Uterus (tissue), 4 donors: ENCODE results near the gene CHRND. TPM values are rescaled to one million over a fixed set of nuclear protein-coding genes. Genes with fewer than 3 reads are reported as not detected.
"Not testable (repeated sequence)": the region's sequence is repeated elsewhere in the genome, so short reads cannot be mapped to it uniquely, and the experiment has no call there.

Experiments used
- DNase-seq, 2 donors: peaks; one replicate each; pipeline ENCODE4 v3.0.0-alpha.2; 2019 to 2020
- H3K27ac ChIP-seq, 2 donors: fragments of 200-600 bp; sonication (generic); 1 replicate in 1 of 2; 2 replicates in 1 of 2; pipeline ENCODE4 v1.5.1; 2016 to 2018
- H3K27me3 ChIP-seq, 2 donors: fragments of 200-600 bp; sonication (generic); one replicate each; pipeline ENCODE4 v1.5.1; 2018 to 2019; ENCODE audit warnings: control low read depth in 1 of 2
- H3K36me3 ChIP-seq, 2 donors: fragments of 200-600 bp; sonication (generic); one replicate each; pipeline ENCODE4 v1.5.1; 2019; ENCODE audit warnings: control low read depth in 1 of 2
- H3K4me1 ChIP-seq, 2 donors: fragments of 200-600 bp; sonication (generic); one replicate each; pipeline ENCODE4 v1.5.1; 2018 to 2019; ENCODE audit warnings: control low read depth in 1 of 2
- H3K4me3 ChIP-seq, 2 donors: fragments of 200-600 bp; sonication (generic); 1 replicate in 1 of 2; 2 replicates in 1 of 2; pipeline ENCODE4 v1.5.1; 2018 to 2019; ENCODE audit warnings: mild to moderate bottlenecking in 1 of 2
- H3K9me3 ChIP-seq, 2 donors: fragments of 200-600 bp; sonication (generic); one replicate each; pipeline ENCODE4 v1.5.1; 2019; ENCODE audit warnings: control low read depth in 1 of 2
- POLR2A ChIP-seq, 2 donors: fragments of 450-650 bp; IDR thresholded peaks; one replicate each; pipeline ENCODE4 v1.6.1; 2016; ENCODE audit warnings: antibody characterized with exemption in 2 of 2, mild to moderate bottlenecking in 1 of 2, moderate library complexity in 1 of 2
- intact Hi-C: fragments of 100-400 bp; cut with DNase I; formaldehyde crosslinking; loops from one replicate; pipeline ENCODE4 v1.15.1; 2023; ENCODE audit warnings: low total_unique reads
- total RNA-seq, 4 donors: library from RNA; depleted of rRNA in 3 of 4; stranded (reverse); fragments of >200 nt in 3 of 4; gene quantifications; one replicate each; pipeline versions ENCODE4 v1.1.0 to v1.2.4, GENCODE V29; 2014 to 2023
- TF ChIP-seq, protein P1 (sequence below), 4 experiments: fragments of 200-600 bp in 2 of 4; fragments of 450-650 bp in 2 of 4; sonication (generic) in 2 of 4; IDR thresholded peaks; one replicate each; pipeline ENCODE4 v1.5.1; 2016 to 2019; ENCODE audit warnings: antibody characterized with exemption in 4 of 4, mild to moderate bottlenecking in 2 of 4, moderate library complexity in 1 of 4
- donor health status: DM: yes; HTN: yes; CAD: no.

The CHRND gene
- total RNA-seq, 4 donors from 2014 or later = not detected

DNA sequence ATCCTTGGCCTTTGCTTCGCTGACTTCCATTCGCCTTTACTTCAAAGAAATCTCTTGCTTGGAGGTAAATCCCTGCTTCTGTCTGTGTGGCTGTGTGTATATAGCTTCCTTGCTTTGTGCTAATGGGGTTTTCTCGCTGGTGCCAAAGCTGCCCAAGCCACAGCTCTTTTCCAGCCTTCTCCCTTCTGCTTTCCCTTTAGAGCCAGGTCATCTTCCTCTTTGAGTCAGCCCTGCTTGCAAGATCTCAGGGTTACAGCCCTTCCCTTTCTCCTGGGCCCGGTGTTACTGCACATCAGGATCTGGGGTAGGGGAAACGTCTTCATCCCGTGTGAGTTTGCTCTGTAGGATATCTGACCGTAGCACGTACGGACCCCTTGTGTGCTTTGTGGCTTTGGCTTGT, 43.6 kb downstream of the CHRND start:
- no peak for TF ChIP-seq POLR2A (IDR thresholded peaks at IDR 0.05)
- TF ChIP-seq, protein P1, sequence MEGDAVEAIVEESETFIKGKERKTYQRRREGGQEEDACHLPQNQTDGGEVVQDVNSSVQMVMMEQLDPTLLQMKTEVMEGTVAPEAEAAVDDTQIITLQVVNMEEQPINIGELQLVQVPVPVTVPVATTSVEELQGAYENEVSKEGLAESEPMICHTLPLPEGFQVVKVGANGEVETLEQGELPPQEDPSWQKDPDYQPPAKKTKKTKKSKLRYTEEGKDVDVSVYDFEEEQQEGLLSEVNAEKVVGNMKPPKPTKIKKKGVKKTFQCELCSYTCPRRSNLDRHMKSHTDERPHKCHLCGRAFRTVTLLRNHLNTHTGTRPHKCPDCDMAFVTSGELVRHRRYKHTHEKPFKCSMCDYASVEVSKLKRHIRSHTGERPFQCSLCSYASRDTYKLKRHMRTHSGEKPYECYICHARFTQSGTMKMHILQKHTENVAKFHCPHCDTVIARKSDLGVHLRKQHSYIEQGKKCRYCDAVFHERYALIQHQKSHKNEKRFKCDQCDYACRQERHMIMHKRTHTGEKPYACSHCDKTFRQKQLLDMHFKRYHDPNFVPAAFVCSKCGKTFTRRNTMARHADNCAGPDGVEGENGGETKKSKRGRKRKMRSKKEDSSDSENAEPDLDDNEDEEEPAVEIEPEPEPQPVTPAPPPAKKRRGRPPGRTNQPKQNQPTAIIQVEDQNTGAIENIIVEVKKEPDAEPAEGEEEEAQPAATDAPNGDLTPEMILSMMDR (IDR thresholded peaks at IDR 0.05) = no peak
- H3K27ac ChIP-seq = no peak overlapping the region
- no peaks in the 10 kb centered on the region for H3K4me1 ChIP-seq
- H3K36me3 ChIP-seq = no peaks in the 10 kb centered on the region
- intact Hi-C loops = no loop called here
- no peaks in the 10 kb centered on the region for H3K9me3 ChIP-seq
- no peaks in the 10 kb centered on the region for H3K27me3 ChIP-seq
- no peak for DNase-seq
- no peak overlapping the region for H3K4me3 ChIP-seq

DNA sequence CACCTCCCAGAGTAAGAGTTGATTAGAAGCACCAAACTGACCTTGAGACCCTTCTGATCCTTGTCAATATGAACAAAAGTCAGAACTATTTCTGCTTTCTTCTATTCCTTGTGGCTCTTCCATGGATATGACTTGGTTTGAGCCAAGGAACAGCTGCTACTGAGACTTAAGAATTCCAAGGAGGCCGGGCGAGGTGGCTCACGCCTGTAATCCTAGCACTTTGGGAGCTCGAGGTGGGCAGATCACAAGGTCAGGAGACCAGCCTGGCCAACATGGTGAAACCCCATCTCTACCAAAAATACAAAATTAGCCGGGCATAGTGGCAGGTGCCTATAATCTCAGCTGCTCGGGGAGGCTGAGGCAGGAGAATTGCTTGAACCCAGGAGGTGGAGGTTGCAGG, 44.5 kb downstream of the CHRND start:
- H3K36me3 ChIP-seq, DNase-seq, H3K27ac ChIP-seq, intact Hi-C loops, H3K4me3 ChIP-seq, H3K27me3 ChIP-seq, H3K4me1 ChIP-seq, H3K9me3 ChIP-seq: not testable (repeated sequence)

DNA sequence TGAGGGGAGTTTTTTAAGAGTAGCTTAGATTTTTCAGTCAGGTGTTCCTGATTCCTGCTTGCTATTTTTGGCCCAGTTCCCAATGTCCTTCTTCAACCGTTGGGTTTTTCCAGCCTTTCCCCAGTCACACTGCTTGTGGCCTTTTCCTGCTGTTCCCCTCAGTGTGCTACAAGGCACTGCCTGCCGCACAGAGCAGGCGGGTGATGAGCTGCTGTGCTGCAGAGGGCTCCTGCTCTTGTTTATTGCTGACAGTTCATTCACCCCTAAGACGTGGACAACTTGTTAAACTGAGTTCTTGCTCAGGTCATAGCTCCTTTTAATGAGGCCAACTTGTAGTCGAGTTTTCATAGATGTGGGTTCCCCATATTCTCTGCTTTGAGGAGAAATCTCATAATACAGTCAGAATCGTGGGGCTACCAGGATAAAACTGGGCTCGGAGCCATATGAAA, 45.1 kb downstream of the CHRND start:
- Histone ChIP-seq H3K4me1 (no peaks in the 10 kb centered on the region), H3K27ac (no peak overlapping the region), H3K4me3 (no peak overlapping the region), H3K27me3 (no peaks in the 10 kb centered on the region), H3K9me3 (no peaks in the 10 kb centered on the region), H3K36me3 (no peaks in the 10 kb centered on the region)
- no peak for DNase-seq
- TF ChIP-seq, protein P1 (IDR thresholded peaks at IDR 0.05) = no peak
- no peak for TF ChIP-seq POLR2A (IDR thresholded peaks at IDR 0.05)
- intact Hi-C loops = no loop called here

GRCh38 chr2:232573042-232573441, 47.1 kb downstream of the CHRND start:
- intact Hi-C loops = no loop called here
- Histone ChIP-seq H3K9me3 (no peaks in the 10 kb centered on the region), H3K36me3 (no peaks in the 10 kb centered on the region)

GRCh38 chr2:232573771-232574435, 47.9 kb downstream of the CHRND start:
- no peak for DNase-seq
- no peak for TF ChIP-seq POLR2A (IDR thresholded peaks at IDR 0.05)
- TF ChIP-seq, protein P1 (IDR thresholded peaks at IDR 0.05) = no peak
- Histone ChIP-seq H3K27me3 (no peaks in the 10 kb centered on the region), H3K9me3 (no peaks in the 10 kb centered on the region), H3K4me1 (no peaks in the 10 kb centered on the region), H3K4me3 (no peak overlapping the region), H3K36me3 (no peaks in the 10 kb centered on the region), H3K27ac (no peak overlapping the region)
- intact Hi-C loops = no loop called here

More at GRCh38 chr2:232573042-232573441, 47.1 kb downstream of the CHRND start:
- Histone ChIP-seq H3K27ac (no peak overlapping the region), H3K4me1 (no peaks in the 10 kb centered on the region), H3K4me3 (no peak overlapping the region), H3K27me3 (no peaks in the 10 kb centered on the region)
- TF ChIP-seq, protein P1 (IDR thresholded peaks at IDR 0.05) = no peak
- no peak for DNase-seq
